ENCODE results near the gene PNCK. TPM values are rescaled to one million over a fixed set of nuclear protein-coding genes. Genes with fewer than 3 reads are reported as not detected.
A peak's percentile ranks its signal among the peaks of the same experiment; 100 is the strongest.

PNCK gene
- polyA plus RNA-seq, 4 donors: 1.1 to 54.5 (median 1.4) TPM; not detected in 1

- Histone ChIP-seq H3K4me1 (ENCODE audit: control insufficient read depth in 3 of 3, insufficient read depth in 2 of 3, low read depth in 1 of 3, low read length in 2 of 3) (peaks cover 0 to 43% (median 0%) of the 10 kb centered on the region in 3 donors), H3K27me3 (ENCODE audit: control insufficient read depth in 3 of 3, insufficient read depth in 3 of 3, low read length in 3 of 3) (peaks cover 0 to 4% (median 0%) of the 10 kb centered on the region in 3 donors), H3K27ac (ENCODE audit: low read depth in 1 of 3, low read length in 2 of 3) (peak overlapping the region in 1 of 3 donors; percentile 60), H3K4me3 (ENCODE audit: low read depth in 1 of 3, low read length in 3 of 3) (no peak overlapping the region), H3K36me3 (ENCODE audit: control insufficient read depth in 3 of 3, insufficient read depth in 2 of 3, low read depth in 1 of 3, low read length in 3 of 3) (no peaks in the 10 kb centered on the region), H3K9me3 (ENCODE audit: control insufficient read depth in 2 of 2, insufficient read depth in 1 of 2, low read depth in 1 of 2, low read length in 1 of 2) (no peaks in the 10 kb centered on the region)
- DNase-seq: no peak
- 62 to 77% (median 69%) methylated on average over 15 to 16 of the region's 16 CpGs for WGBS, 3 donors
- FAIRE-seq: no peak
Measured at GRCh38 chrX:153623310-153624029, 50.1 kb downstream of the PNCK start.

- FAIRE-seq: no peak
- no peaks in the 10 kb centered on the region for H3K36me3 ChIP-seq (ENCODE audit: control insufficient read depth in 3 of 3, insufficient read depth in 2 of 3, low read depth in 1 of 3, low read length in 3 of 3)
- H3K27me3 ChIP-seq (ENCODE audit: control insufficient read depth in 3 of 3, insufficient read depth in 3 of 3, low read length in 3 of 3): peaks cover 0 to 4% (median 0%) of the 10 kb centered on the region in 3 donors
- H3K4me1 ChIP-seq (ENCODE audit: control insufficient read depth in 3 of 3, insufficient read depth in 2 of 3, low read depth in 1 of 3, low read length in 2 of 3): peaks cover 0 to 38% (median 0%) of the 10 kb centered on the region in 3 donors
- H3K4me3 ChIP-seq (ENCODE audit: low read depth in 1 of 3, low read length in 3 of 3): no peak overlapping the region
- peak in 1 of 2 donors; percentile 52 for DNase-seq
- H3K9me3 ChIP-seq (ENCODE audit: control insufficient read depth in 2 of 2, insufficient read depth in 1 of 2, low read depth in 1 of 2, low read length in 1 of 2): no peaks in the 10 kb centered on the region
- 30 to 53% (median 43%) methylated on average over 17 of the region's 17 CpGs for WGBS, 3 donors
- peak overlapping the region in 1 of 3 donors; percentile 60 for H3K27ac ChIP-seq (ENCODE audit: low read depth in 1 of 3, low read length in 2 of 3)
Measured at GRCh38 chrX:153622661-153623309, 50.8 kb downstream of the PNCK start.

DNA sequence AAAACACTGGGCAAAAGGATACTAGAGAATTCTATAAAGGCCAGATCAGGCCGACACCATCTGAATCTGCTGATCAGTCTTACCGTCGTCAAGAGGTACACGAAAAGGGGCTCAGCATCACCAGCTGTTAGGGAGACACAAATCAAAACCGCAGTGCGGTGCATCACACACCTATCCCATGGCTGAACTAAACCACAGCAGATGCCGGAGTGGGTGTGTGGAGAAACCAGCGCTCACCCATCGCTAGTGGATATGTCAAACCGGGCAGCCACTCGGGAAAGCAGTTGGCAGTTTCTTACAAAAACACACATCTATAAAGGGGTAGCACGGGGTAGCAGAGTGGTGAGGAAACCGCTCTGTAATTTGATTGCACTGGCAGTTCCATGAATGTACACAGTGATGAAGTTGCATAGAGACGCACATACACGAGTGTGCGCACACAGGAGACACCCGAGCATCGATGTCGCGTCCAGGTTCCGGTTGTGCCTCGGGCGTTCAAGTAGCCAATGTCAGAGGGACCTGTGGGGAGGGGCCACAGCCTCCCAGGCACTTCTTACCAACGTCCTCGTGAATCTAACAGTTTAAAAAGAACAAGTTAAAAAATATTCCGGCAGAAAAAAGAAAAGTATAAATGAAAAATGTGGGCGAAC lies 51.5 kb downstream of the PNCK start:
- WGBS, 3 donors: 88 to 89% (median 89%) methylated on average over 27 of the region's 27 CpGs
- Histone ChIP-seq H3K9me3 (ENCODE audit: control insufficient read depth in 2 of 2, insufficient read depth in 1 of 2, low read depth in 1 of 2, low read length in 1 of 2) (no peaks in the 10 kb centered on the region), H3K4me1 (ENCODE audit: control insufficient read depth in 3 of 3, insufficient read depth in 2 of 3, low read depth in 1 of 3, low read length in 2 of 3) (peaks cover 0 to 31% (median 0%) of the 10 kb centered on the region in 3 donors), H3K36me3 (ENCODE audit: control insufficient read depth in 3 of 3, insufficient read depth in 2 of 3, low read depth in 1 of 3, low read length in 3 of 3) (no peaks in the 10 kb centered on the region), H3K27ac (ENCODE audit: low read depth in 1 of 3, low read length in 2 of 3) (no peak overlapping the region), H3K4me3 (ENCODE audit: low read depth in 1 of 3, low read length in 3 of 3) (no peak overlapping the region), H3K27me3 (ENCODE audit: control insufficient read depth in 3 of 3, insufficient read depth in 3 of 3, low read length in 3 of 3) (peaks cover 0 to 4% (median 0%) of the 10 kb centered on the region in 3 donors)
- FAIRE-seq (no peak), DNase-seq (no peak)

- FAIRE-seq (no peak), DNase-seq (no peak)
- Histone ChIP-seq H3K27ac (ENCODE audit: low read depth in 1 of 3, low read length in 2 of 3) (no peak overlapping the region), H3K4me1 (ENCODE audit: control insufficient read depth in 3 of 3, insufficient read depth in 2 of 3, low read depth in 1 of 3, low read length in 2 of 3) (peaks cover 0 to 19% (median 0%) of the 10 kb centered on the region in 3 donors), H3K9me3 (ENCODE audit: control insufficient read depth in 2 of 2, insufficient read depth in 1 of 2, low read depth in 1 of 2, low read length in 1 of 2) (no peaks in the 10 kb centered on the region), H3K27me3 (ENCODE audit: control insufficient read depth in 3 of 3, insufficient read depth in 3 of 3, low read length in 3 of 3) (peaks cover 0 to 4% (median 0%) of the 10 kb centered on the region in 3 donors), H3K36me3 (ENCODE audit: control insufficient read depth in 3 of 3, insufficient read depth in 2 of 3, low read depth in 1 of 3, low read length in 3 of 3) (no peaks in the 10 kb centered on the region), H3K4me3 (ENCODE audit: low read depth in 1 of 3, low read length in 3 of 3) (no peak overlapping the region)
- 69 to 84% (median 74%) methylated on average over 5 of the region's 5 CpGs for WGBS, 3 donors
Measured at GRCh38 chrX:153620576-153620975, 53.0 kb downstream of the PNCK start.

Other genes with a start within 250 kb of the PNCK start
- gene TREX2, start 227.8 kb downstream of the PNCK start, polyA plus RNA-seq: under 1 TPM in 3 of 4 donors, not detected in 1; 0.45 to 0.81 (median 0.47) TPM
- gene HAUS7, start 203.2 kb downstream of the PNCK start, polyA plus RNA-seq: 10 to 100 TPM; 20.8 to 30.8 (median 24.2) TPM
- 10 to 100 TPM in 2 of 4 donors, 1 to 10 TPM in 2; 3.1 to 23.2 (median 12.6) TPM for gene BGN, start 178.8 kb downstream of the PNCK start, polyA plus RNA-seq
- under 1 TPM in 2 of 4 donors, not detected in 2; 0.30 to 0.36 TPM for gene ATP2B3, start 156.2 kb downstream of the PNCK start, polyA plus RNA-seq
- 10 to 100 TPM; 14.9 to 41.9 (median 34.4) TPM for gene CCNQ, start 74.7 kb downstream of the PNCK start, polyA plus RNA-seq
- 1 to 10 TPM in 1 of 4 donors, under 1 TPM in 1, not detected in 2; 0.06 to 5.5 TPM for gene DUSP9, start 26.6 kb downstream of the PNCK start, polyA plus RNA-seq
- gene SLC6A8, start 14.1 kb upstream of the PNCK start, polyA plus RNA-seq: 100 to 1,000 TPM in 1 of 4 donors, 10 to 100 TPM in 3; 34.0 to 140 (median 59.2) TPM
- 100 to 1,000 TPM in 2 of 4 donors, 10 to 100 TPM in 2; 68.4 to 243 (median 152) TPM for gene BCAP31, start 50.6 kb upstream of the PNCK start, polyA plus RNA-seq
- gene ABCD1, start 51.0 kb upstream of the PNCK start, polyA plus RNA-seq: 10 to 100 TPM; 10.1 to 37.3 (median 20.4) TPM
- gene PLXNB3, start 90.4 kb upstream of the PNCK start, polyA plus RNA-seq: 1 to 10 TPM in 1 of 4 donors, under 1 TPM in 2, not detected in 1; 0.54 to 1.6 (median 0.66) TPM
- 1 to 10 TPM in 1 of 4 donors, under 1 TPM in 2, not detected in 1; 0.15 to 1.1 (median 0.27) TPM for gene SRPK3, start 107.2 kb upstream of the PNCK start, polyA plus RNA-seq
- gene IDH3G, start 120.6 kb upstream of the PNCK start, polyA plus RNA-seq: 100 to 1,000 TPM in 1 of 4 donors, 10 to 100 TPM in 3; 59.9 to 114 (median 85.5) TPM
- gene SSR4, start 120.9 kb upstream of the PNCK start, polyA plus RNA-seq: 100 to 1,000 TPM; 288 to 694 (median 446) TPM
- gene PDZD4, start 156.7 kb upstream of the PNCK start, polyA plus RNA-seq: 10 to 100 TPM in 1 of 4 donors, 1 to 10 TPM in 2, under 1 TPM in 1; 0.22 to 11.5 (median 2.4) TPM
- gene L1CAM, start 212.4 kb upstream of the PNCK start, polyA plus RNA-seq: 10 to 100 TPM in 1 of 4 donors, 1 to 10 TPM in 1, under 1 TPM in 1, not detected in 1; 0.54 to 16.3 (median 2.1) TPM
- gene AVPR2, start 230.9 kb upstream of the PNCK start, polyA plus RNA-seq: 1 to 10 TPM in 1 of 4 donors, under 1 TPM in 1, not detected in 2; 0.31 to 3.5 TPM